Endothelial cell of umbilical vein (primary cell): ENCODE measurements around the gene ROPN1L. TPM values are rescaled to one million over a fixed set of nuclear protein-coding genes. Genes with fewer than 3 reads are reported as not detected.

ENCODE experiments used
- BruUV-seq: library from RNA; stranded (reverse); fragments of 400-500 nt; replicated peaks from 2 replicates; lab custom pipeline; 2021; lab: Mats Ljungman, UMichigan
- CTCF ChIA-PET: fragments of 300-600, 350-600 bp; sonication (Branson Sonifier 250); formaldehyde crosslinking; loops from one replicate; lab custom pipeline; 2021; ENCODE audit warnings: antibody characterized with exemption, inconsistent platforms; lab: Charles Lee
- POLR2A ChIA-PET: fragments of 300-600, 350-600 bp; sonication (Branson Sonifier 250); formaldehyde crosslinking; loops from one replicate; lab custom pipeline; 2021; ENCODE audit warnings: antibody characterized with exemption, inconsistent platforms; lab: Charles Lee
- DNase-seq: peaks from one replicate; pipeline ENCODE4 v3.0.0-alpha.2; 2011; ENCODE audit warnings: low read depth, low spot score
- FAIRE-seq: peaks from 2 replicates; lab custom pipeline; 2011; peaks lifted over from hg19 to GRCh38; lab: Jason Lieb, UNC
- H2AFZ ChIP-seq: 2 replicates; pipeline ENCODE4 v1.6.0; 2012; ENCODE audit warnings: low read depth, low read length, control low read depth, inconsistent platforms
- H3K27ac ChIP-seq: 2 replicates; pipeline ENCODE4 v1.5.1; 2011; ENCODE audit warnings: low read depth, mild to moderate bottlenecking, control low read depth, low read length, moderate library complexity; ENCODE audit not compliant: insufficient read depth
- H3K27me3 ChIP-seq, 2 experiments: 2 replicates each; pipeline versions ENCODE4 v1.6.0 to v1.6.1; 2011; ENCODE audit warnings: low read length in 2 of 2, mixed read lengths in 1 of 2; ENCODE audit not compliant: control insufficient read depth in 2 of 2, insufficient read depth in 2 of 2
- H3K36me3 ChIP-seq, 2 experiments: 2 replicates in 1 of 2; 3 replicates in 1 of 2; pipeline ENCODE4 v1.5.1; 2011; ENCODE audit warnings: low read length in 2 of 2, mild to moderate bottlenecking in 1 of 2, moderate library complexity in 1 of 2; ENCODE audit not compliant: control insufficient read depth in 2 of 2, insufficient read depth in 2 of 2; ENCODE audit errors: extremely low read depth in 1 of 2
- H3K4me1 ChIP-seq: 3 replicates; pipeline ENCODE4 v1.5.1; 2011; ENCODE audit warnings: mild to moderate bottlenecking, low read length; ENCODE audit not compliant: control insufficient read depth, insufficient read depth; ENCODE audit errors: extremely low read depth
- H3K4me2 ChIP-seq: 2 replicates; pipeline ENCODE4 v1.6.1; 2011; ENCODE audit warnings: low read length, control low read depth, mixed read lengths; ENCODE audit not compliant: insufficient read depth
- H3K4me3 ChIP-seq, 3 experiments: fragments of 200-600 bp in 1 of 3; sonication (generic), shearing (Covaris generic) in 1 of 3; replicated peaks in 1 of 3; 2 replicates each; pipeline ENCODE4 v1.5.1; 2011 to 2016; ENCODE audit warnings: control low read depth in 3 of 3, low read length in 3 of 3, mild to moderate bottlenecking in 2 of 3, inconsistent platforms in 1 of 3, low read depth in 1 of 3, moderate library complexity in 1 of 3; ENCODE audit not compliant: insufficient read depth in 1 of 3
- H3K79me2 ChIP-seq: 2 replicates; pipeline ENCODE4 v1.6.0; 2012; ENCODE audit warnings: low read length, inconsistent platforms; ENCODE audit not compliant: control insufficient read depth, insufficient read depth
- H3K9ac ChIP-seq: replicated peaks from 2 replicates; pipeline ENCODE3; 2011; ENCODE audit warnings: low read length, control low read depth; ENCODE audit not compliant: insufficient read depth; ENCODE audit errors: extremely low read depth
- H3K9me1 ChIP-seq: replicated peaks from 3 replicates; pipeline ENCODE4 v1.6.0; 2011; ENCODE audit warnings: mild to moderate bottlenecking, low read length; ENCODE audit not compliant: control insufficient read depth, insufficient read depth; ENCODE audit errors: extremely low read depth
- H3K9me3 ChIP-seq: replicated peaks from 2 replicates; pipeline ENCODE4 v1.5.1; 2012; ENCODE audit warnings: low read length, inconsistent platforms; ENCODE audit not compliant: control insufficient read depth, insufficient read depth
- H4K20me1 ChIP-seq: replicated peaks from 2 replicates; pipeline ENCODE3; 2011; ENCODE audit warnings: mild to moderate bottlenecking, low read length; ENCODE audit not compliant: control insufficient read depth, insufficient read depth; ENCODE audit errors: extremely low read depth
- EZH2 ChIP-seq: IDR thresholded peaks from 2 replicates; pipeline ENCODE4 v1.6.1; 2012; ENCODE audit warnings: borderline replicate concordance, low read depth, mild to moderate bottlenecking, moderate library complexity, low read length, inconsistent platforms; ENCODE audit not compliant: severe bottlenecking
- FOS ChIP-seq: IDR thresholded peaks from 2 replicates; pipeline ENCODE4 v1.6.1; 2011; ENCODE audit warnings: mild to moderate bottlenecking, low read length, moderate library complexity, borderline replicate concordance; ENCODE audit not compliant: insufficient read depth
- GATA2 ChIP-seq: IDR thresholded peaks from 2 replicates; pipeline ENCODE4 v1.7.0; 2011; ENCODE audit warnings: low read depth, mild to moderate bottlenecking, moderate library complexity, mixed read lengths, low read length; ENCODE audit not compliant: insufficient read length, insufficient read depth
- JUN ChIP-seq: IDR thresholded peaks from 2 replicates; pipeline ENCODE4 v1.6.1; 2011; ENCODE audit warnings: borderline replicate concordance, low read depth; ENCODE audit not compliant: insufficient read length, insufficient read depth
- MAX ChIP-seq: IDR thresholded peaks from 2 replicates; pipeline ENCODE4 v1.6.1; 2011; ENCODE audit not compliant: insufficient read depth, insufficient read length
- MYC ChIP-seq: IDR thresholded peaks from one replicate; pipeline ENCODE4 v1.6.1; 2011; ENCODE audit warnings: mild to moderate bottlenecking, low read depth, low read length
- POLR2A ChIP-seq: IDR thresholded peaks from 2 replicates; pipeline ENCODE4 v1.6.1; 2012; ENCODE audit warnings: low read depth, mild to moderate bottlenecking, control low read depth, low read length
- POLR2AphosphoS5 ChIP-seq: IDR thresholded peaks from 2 replicates; pipeline ENCODE4 v1.6.1; 2012; ENCODE audit warnings: low read depth, mild to moderate bottlenecking, control low read depth, low read length, moderate library complexity; ENCODE audit not compliant: insufficient read depth
- dilution Hi-C: fragments of 300-500 bp; cut with MboI; formaldehyde crosslinking; loops from one replicate; pipeline ENCODE4 v1.15.0; 2019; ENCODE audit warnings: low sequenced_read_pairs; ENCODE audit not compliant: extremely low pct_ligation_motif_present
- intact Hi-C: fragments of 100-400 bp; cut with micrococcal nuclease; formaldehyde crosslinking; loops from one replicate; pipeline ENCODE4 v1.10.0; 2022
- polyA plus RNA-seq, 4 experiments: library from polyadenylated mRNA; depleted of rRNA in 3 of 4; stranded (reverse) in 3 of 4; unstranded in 1 of 4; fragments of >200 nt; gene quantifications; 2 replicates each; pipeline versions ENCODE4 v1.2.1 to v1.2.3, GENCODE V29; 2011 to 2012; ENCODE audit warnings: missing spikeins in 1 of 4
- total RNA-seq: library from RNA; stranded (reverse); gene quantifications from 2 replicates; pipeline ENCODE4 v1.2.3, GENCODE V29; 2021
- TF ChIP-seq, protein P1 (sequence below), 2 donors: IDR thresholded peaks; 1 replicate in 1 of 2; 2 replicates in 1 of 2; pipeline ENCODE4 v1.5.1; 2011; ENCODE audit warnings: low read length in 2 of 2, mild to moderate bottlenecking in 2 of 2, moderate library complexity in 2 of 2, control low read depth in 1 of 2, inconsistent platforms in 1 of 2, low read depth in 1 of 2; ENCODE audit not compliant: insufficient read depth in 1 of 2; ENCODE audit errors: extremely low read depth in 1 of 2

ROPN1L gene
- total and polyA plus RNA-seq, 2 donors (not counting 3 experiments of a cell fraction or from before 2014, with no cell fraction given), result 0.30 to 0.60 TPM

GRCh38 chr5:10499776-10500175, 58.1 kb downstream of the ROPN1L start:
- CTCF ChIA-PET, result interaction anchor here (2.3 kb wide), 1 partner anchor 10 kb away, joined by 12 read pairs; no protein-coding TSS in a partner anchor
- Histone ChIP-seq H3K4me3 (no peak overlapping the region), H3K9me1 (no peaks in the 10 kb centered on the region), H3K27ac (no peak overlapping the region), H2AFZ (no peak overlapping the region), H3K9me3 (no peaks in the 10 kb centered on the region), H3K4me1 (no peaks in the 10 kb centered on the region), H3K27me3 (no peaks in the 10 kb centered on the region), H4K20me1 (no peaks in the 10 kb centered on the region), H3K79me2 (no peaks in the 10 kb centered on the region), H3K36me3 (no peaks in the 10 kb centered on the region), H3K4me2 (no peak overlapping the region), H3K9ac (no peak overlapping the region)
- TF ChIP-seq MYC (no peak), MAX (no peak), JUN (no peak), EZH2 (no peak), FOS (no peak), GATA2 (no peak), POLR2AphosphoS5 (no peak), POLR2A (no peak)
- TF ChIP-seq, protein P1, sequence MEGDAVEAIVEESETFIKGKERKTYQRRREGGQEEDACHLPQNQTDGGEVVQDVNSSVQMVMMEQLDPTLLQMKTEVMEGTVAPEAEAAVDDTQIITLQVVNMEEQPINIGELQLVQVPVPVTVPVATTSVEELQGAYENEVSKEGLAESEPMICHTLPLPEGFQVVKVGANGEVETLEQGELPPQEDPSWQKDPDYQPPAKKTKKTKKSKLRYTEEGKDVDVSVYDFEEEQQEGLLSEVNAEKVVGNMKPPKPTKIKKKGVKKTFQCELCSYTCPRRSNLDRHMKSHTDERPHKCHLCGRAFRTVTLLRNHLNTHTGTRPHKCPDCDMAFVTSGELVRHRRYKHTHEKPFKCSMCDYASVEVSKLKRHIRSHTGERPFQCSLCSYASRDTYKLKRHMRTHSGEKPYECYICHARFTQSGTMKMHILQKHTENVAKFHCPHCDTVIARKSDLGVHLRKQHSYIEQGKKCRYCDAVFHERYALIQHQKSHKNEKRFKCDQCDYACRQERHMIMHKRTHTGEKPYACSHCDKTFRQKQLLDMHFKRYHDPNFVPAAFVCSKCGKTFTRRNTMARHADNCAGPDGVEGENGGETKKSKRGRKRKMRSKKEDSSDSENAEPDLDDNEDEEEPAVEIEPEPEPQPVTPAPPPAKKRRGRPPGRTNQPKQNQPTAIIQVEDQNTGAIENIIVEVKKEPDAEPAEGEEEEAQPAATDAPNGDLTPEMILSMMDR (IDR thresholded peaks at IDR 0.05; ENCODE audit: extremely low read depth in 1 of 2, insufficient read depth in 1 of 2, low read depth in 1 of 2, low read length in 2 of 2), result no peak
- no peak for DNase-seq
- FAIRE-seq, result no peak
- POLR2A ChIA-PET, result no interaction called here
- intact Hi-C loops (no loop called here), dilution Hi-C loops (no loop called here)
- BruUV-seq, result no TSS peak
